SK-N-DZ (cell line): ENCODE results near the gene TBC1D17.
"Not testable (repeated sequence)": the region's sequence is repeated elsewhere in the genome, so short reads cannot be mapped to it uniquely, and the experiment has no call there.

ENCODE experiments used
- DNase-seq: peaks from one replicate; pipeline ENCODE4 v3.0.0-alpha.2; 2015; ENCODE audit warnings: low spot score

The TBC1D17 gene

GRCh38 chr19:49920624-49921363 is 43.3 kb downstream of the TBC1D17 start:
- no peak for DNase-seq

- no peak for DNase-seq
Measured at GRCh38 chr19:49921871-49922795, 44.6 kb downstream of the TBC1D17 start.

GRCh38 chr19:49923055-49924003 is 45.8 kb downstream of the TBC1D17 start:
- no peak for DNase-seq

GRCh38 chr19:49924004-49924880 is 46.7 kb downstream of the TBC1D17 start:
- DNase-seq: no peak

GRCh38 chr19:49924881-49925210 is 47.3 kb downstream of the TBC1D17 start:
- not testable (repeated sequence) for DNase-seq

GRCh38 chr19:49925486-49925885 is 48.0 kb downstream of the TBC1D17 start:
- no peak for DNase-seq

- DNase-seq: no peak
Measured at GRCh38 chr19:49926515-49926914, 49.0 kb downstream of the TBC1D17 start.

GRCh38 chr19:49927526-49928264 is 50.2 kb downstream of the TBC1D17 start:
- no peak for DNase-seq

- peak; percentile 89 for DNase-seq
Measured at GRCh38 chr19:49929121-49929610, 51.7 kb downstream of the TBC1D17 start, which contains the start of the genes ATF5 and NUP62. Gene ATF5 (plus strand): TSS chr19:49929205. CDS start chr19:49930851, 1,646 bp downstream. Gene NUP62 (minus strand): TSS chr19:49929504. CDS start chr19:49909807, 19,697 bp downstream.

GRCh38 chr19:49929611-49930482 is 52.3 kb downstream of the TBC1D17 start:
- peak; percentile 86 for DNase-seq

GRCh38 chr19:49930483-49931011 is 53.0 kb downstream of the TBC1D17 start:
- no peak for DNase-seq

- no peak for DNase-seq
Measured at GRCh38 chr19:49931293-49932040, 54.0 kb downstream of the TBC1D17 start.

- DNase-seq: no peak
Measured at GRCh38 chr19:49932041-49932451, 54.5 kb downstream of the TBC1D17 start.

GRCh38 chr19:49932731-49933131 is 55.2 kb downstream of the TBC1D17 start:
- no peak for DNase-seq

GRCh38 chr19:49933643-49934042 is 56.1 kb downstream of the TBC1D17 start:
- no peak for DNase-seq

GRCh38 chr19:49936549-49936948 is 59.0 kb downstream of the TBC1D17 start:
- no peak for DNase-seq

GRCh38 chr19:49937750-49938381 is 60.4 kb downstream of the TBC1D17 start:
- peak; percentile 57 for DNase-seq
